G401 (cell line): ENCODE measurements around the gene TRPT1. TPM values are rescaled to one million over a fixed set of nuclear protein-coding genes. Genes with fewer than 3 reads are reported as not detected.
A peak's percentile ranks its signal among the peaks of the same experiment; 100 is the strongest.

Experiments
- DNase-seq: peaks from one replicate; pipeline ENCODE4 v3.0.0-alpha.2; 2015; ENCODE audit warnings: low spot score
- in situ Hi-C: cut with HindIII; loops from 2 replicates; pipeline ENCODE4 v1.10.0; 2016; ENCODE audit warnings: low sequenced_read_pairs, mixed read lengths
- total RNA-seq: library from RNA; depleted of rRNA; stranded (reverse); fragments of >200 nt; shearing (Covaris generic); gene quantifications from 2 replicates; pipeline ENCODE4 v1.2.3, GENCODE V29; 2014; rRNA removed

Gene TRPT1, protein sequence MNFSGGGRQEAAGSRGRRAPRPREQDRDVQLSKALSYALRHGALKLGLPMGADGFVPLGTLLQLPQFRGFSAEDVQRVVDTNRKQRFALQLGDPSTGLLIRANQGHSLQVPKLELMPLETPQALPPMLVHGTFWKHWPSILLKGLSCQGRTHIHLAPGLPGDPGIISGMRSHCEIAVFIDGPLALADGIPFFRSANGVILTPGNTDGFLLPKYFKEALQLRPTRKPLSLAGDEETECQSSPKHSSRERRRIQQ
- 28.9 and 46.2 TPM in 2 replicates for total RNA-seq

DNA sequence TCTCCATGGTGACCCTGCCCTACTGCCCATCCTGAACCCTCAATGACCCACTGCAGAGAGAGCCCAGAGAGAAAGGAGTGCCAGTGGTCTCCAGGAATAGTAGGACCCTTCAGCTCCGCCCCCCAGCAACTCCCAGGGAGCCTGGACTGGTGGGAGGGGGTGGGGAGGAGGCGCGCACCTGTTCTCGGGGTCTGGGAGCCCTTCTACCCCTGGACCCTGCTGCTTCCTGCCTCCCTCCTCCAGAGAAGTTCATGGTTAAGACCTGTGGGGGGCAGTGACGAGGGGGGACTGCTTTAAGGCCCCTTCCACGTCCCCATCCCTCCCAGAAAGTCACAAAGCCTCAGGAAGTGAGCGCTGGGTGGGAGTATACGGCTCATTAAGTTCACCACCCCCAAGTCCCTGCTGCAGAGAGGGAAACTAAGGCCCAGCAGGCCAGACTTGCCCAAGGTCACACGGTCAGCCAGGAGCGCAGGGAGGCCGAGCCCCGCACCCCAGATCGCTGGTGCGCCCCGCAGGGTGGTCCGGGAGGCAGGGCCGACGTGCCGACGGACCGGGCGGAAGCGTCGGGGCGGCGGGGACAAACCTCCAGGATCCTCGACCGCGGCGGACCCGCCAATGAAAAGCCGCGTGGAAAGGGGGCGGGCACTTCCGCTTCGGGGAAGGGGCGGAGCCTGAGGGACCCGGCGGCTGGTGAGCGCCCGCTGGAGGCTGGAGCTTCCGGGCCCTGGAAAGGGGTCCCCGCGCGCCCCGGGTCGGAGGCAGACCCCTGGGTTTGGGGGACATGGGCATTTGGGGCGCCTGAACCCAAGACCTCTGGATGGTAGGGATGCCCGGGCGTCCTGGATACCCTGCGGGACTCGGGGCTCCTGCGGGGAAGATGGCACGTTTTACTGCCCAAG, at the start of gene TRPT1, which contains the start of gene NUDT22:
TRPT1 (minus strand) TSS at position 579 of the 899 bp plus-strand sequence; CDS start at position 253, 326 bp downstream.
NUDT22 (plus strand) TSS at position 667 of the 899 bp plus-strand sequence. CDS start 379 bp downstream, outside the sequence.
- DNase-seq, result peak; percentile 85
- in situ Hi-C loops, result no loop called here

DNA sequence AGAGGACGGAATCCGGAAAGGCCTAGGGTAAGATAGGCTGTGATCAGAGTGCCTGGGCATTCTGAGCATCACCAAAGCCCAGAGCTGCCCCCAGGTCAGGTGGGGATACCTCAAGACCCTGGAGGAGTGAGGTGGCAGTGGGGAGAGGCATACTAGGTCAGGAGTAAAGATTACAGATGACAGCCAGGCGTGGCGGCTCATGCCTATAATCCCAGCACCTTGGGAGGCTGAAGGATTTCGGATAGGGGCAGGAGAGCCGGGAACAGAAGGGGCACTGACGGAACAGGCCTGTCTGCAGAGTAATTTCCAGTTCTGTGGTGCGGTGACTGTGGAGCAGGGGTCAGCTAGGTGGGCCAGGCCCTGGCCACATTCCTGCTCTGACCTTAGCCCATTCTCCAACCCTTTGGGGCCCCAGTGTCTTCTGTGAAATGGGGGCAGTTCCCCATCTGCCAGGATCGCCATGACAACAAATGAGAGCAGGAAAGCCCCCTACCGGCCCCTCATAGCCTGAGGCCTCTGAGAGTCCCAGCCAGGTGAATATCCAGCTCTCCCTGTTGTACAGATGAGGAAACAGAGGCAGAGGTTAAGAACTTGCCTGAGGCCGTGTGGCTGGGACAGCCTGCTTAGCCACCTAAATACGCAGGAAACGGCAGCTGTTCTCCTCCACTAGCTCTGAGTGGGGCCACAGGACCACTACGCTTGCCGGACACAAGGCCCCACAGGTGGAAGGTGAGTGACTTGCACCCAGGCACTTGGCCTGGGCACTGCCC, 49.2 kb upstream of the TRPT1 start:
- no peak for DNase-seq
- in situ Hi-C loops, result loop anchor here (10.0 kb wide), 1 partner anchor 70 kb away; the partner anchor contains the start of gene FERMT3

DNA sequence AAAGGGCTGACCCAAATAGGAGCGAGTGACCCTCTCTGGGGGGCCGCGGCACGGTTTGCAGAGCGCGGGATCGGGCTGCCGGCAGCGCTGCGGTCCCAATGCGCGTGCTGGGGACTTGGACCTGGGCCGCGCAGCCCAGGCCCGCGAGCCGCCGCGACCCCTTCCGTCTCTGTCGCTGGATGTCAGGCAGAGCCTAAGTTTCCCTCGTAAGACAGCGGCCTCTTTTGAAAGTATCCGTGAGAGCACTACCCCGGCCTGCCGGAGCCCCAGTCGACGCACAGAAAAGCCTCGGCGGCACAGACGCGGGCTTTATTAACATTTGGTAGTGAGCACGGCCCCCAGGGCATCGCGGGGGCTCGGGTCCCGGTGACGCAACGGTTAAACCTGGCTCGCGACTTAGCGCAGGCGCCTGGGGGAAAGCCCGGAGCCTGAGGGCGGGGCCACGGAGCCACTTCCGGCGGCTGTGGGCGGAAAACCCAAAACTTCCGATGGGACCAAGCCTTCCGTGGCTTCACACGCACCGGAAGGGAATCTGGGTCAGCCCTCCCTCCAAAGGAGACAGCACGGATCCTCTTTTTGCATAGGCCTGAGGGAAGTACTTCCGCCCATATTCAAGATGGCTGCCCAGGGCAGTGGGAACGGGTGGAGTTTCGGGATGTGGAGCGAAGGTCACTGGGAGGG, 43.7 kb upstream of the TRPT1 start:
- in situ Hi-C loops, result loop anchor here (10.0 kb wide), 1 partner anchor 65 kb away; the partner anchor contains the start of gene FERMT3
- peak; percentile 100 for DNase-seq

DNA sequence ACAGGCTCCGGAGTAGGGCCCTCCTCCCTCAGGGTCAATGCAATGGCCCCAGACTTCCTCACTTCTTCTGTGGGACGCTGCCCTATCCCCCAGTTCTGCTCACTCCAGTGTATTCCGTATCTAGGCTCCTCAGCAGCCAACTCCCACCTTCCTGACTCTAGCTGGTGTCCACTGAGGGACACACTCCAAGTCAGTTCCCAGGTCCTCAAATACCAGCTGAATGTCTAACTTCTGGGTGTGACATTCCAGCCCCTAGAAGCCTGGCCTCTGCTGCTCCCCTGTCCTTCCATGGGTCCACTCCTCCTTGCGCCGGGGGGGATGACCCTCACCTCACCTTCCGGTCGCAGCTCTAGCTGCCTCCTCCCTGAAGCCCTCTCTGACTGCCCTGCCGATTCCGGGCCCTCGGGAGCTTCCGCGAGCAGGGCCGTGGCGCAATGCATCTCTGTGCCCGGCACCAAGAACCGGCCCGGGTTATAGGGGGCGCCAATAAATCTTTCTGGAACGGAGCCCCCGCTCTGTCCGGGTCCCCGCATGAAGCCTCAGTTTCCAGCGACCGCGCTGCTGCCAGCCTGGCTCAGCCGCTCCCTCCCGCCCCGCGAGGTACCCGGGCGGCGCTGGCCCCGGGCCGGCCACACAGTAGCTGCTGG, 43.0 kb upstream of the TRPT1 start:
- in situ Hi-C loops, result no loop called here
- DNase-seq, result peak; percentile 65

DNA sequence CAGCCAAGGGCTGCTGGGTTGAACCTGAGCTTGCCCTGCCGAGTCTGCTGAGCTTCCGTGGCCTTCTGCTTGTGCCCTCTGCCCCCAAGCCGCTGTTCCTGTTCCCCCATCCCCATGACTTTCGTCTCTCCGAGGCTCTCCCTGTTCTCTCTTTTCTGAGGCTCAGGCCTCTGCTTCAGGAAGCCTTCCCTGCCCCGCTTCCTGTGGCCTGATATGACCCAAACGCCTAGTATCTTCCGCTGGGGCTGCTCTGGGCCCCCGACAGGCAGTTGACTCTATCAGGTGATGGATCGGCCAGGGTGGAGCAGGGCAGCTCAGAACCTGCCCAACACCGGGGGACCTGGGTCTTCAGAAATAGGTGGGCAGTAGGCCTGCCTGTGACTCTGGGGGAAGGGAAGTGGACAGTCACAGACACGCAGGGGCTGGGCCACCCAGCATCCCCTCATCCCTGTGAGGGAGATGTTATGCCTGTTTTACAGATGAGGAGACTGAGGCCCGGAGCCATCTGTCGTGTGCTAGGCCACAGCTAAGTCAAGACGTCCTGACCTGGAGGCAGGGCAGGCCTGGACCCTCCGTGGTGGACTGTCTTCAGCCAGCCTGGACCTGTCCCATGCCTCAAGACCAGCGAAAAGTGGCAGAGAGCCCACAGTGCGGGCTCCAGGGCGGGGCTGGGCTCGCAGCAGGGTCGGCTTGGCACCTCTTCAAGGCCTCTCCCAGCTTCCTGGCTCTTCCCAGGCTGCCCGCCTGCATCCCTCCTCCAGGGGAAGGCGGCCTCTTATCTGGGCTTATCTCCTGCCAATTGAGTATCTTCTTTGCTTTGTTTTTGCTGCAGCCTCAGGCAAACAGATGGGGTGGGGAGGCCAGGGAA, 42.3 kb upstream of the TRPT1 start:
- DNase-seq, result no peak
- in situ Hi-C loops, result no loop called here

DNA sequence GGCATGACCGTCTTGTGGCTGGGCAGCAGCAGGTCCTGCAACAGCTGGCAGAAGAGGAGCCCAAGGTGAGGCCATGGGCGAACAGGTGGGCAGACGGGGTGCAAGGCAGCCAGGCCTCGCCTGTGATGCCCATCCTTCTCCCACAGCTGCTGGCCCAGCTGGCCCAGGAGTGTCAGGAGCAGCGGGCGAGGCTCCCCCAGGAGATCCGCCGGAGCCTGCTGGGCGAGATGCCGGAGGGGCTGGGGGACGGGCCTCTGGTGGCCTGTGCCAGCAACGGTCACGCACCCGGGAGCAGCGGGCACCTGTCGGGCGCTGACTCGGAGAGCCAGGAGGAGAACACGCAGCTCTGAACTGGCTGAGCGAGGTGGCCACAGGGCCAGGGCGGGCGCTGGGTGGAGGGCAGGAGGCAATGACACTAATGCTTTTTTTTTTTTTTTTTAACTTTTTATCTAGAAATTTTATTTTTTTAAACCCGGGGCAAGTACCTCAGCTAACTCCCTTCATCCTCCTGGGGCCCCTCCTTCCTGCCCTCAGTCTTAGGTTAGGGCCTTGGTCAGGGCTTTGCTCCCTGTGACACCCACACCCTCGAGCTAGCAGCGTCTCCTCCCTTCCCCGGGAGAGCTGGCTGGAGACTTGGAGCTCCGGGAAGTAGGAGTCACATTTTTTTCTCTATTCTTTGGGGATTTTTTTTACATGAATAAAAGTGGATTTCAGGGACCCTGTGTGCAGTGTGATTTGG, 41.4 kb upstream of the TRPT1 start:
- in situ Hi-C loops, result no loop called here
- DNase-seq, result no peak

DNA sequence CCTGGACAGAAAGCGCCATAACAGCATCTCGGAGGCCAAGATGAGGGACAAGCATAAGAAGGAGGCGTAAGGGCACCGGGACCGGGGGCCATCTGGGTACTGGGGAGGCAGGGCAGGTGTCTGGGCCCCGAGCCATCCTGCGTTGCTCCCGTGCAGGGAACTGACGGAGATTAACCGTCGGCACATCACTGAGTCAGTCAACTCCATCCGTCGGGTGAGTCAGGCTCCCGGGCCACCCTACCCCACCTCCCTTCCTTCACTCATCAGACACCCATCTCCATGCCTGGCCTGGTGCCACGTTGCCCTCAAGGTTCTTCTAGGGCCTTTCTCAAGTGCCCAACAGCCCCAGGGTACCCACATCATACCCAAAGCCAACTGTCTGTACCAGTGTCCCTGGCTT, 40.4 kb upstream of the TRPT1 start:
- in situ Hi-C loops, result no loop called here
- DNase-seq, result no peak

DNA sequence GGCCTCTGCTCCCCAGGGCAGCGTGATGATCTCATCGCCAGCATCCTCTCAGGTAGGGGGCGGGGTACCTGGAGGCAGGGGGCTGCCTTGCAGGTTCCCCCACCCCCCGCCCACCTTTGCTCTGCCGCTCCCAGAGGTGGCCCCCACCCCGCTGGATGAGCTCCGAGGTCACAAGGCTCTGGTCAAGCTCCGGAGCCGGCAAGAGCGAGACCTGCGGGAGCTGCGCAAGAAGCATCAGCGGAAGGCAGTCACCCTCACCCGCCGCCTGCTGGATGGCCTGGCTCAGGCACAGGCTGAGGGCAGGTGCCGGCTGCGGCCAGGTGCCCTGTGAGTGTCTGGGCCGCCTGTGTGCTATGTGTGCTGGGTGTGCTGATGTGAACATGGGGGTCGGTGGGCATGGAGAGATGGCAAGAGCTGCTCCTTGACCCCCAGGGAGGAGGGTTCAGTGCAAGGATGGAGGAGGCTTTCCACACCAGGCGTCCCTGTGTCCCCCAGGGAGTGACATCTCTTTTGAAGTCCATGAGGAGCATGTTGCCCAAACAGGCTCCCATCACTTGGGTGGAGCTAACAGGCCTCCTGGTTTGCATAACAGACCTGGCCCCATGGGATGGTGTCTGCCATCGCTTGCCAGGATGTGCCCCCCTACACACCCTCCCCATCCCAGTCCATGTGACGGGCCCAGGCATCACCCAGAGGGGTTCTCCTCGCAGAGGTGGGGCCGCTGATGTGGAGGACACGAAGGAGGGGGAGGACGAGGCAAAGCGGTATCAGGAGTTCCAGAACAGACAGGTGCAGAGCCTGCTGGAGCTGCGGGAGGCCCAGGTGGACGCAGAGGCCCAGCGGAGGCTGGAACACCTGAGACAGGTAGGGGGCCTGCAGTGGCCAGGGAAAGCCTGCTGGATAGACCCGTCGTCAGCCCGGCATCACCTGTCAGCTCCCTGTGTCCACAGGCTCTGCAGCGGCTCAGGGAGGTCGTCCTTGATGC, 39.5 kb upstream of the TRPT1 start:
- DNase-seq, result no peak
- in situ Hi-C loops, result no loop called here

DNA sequence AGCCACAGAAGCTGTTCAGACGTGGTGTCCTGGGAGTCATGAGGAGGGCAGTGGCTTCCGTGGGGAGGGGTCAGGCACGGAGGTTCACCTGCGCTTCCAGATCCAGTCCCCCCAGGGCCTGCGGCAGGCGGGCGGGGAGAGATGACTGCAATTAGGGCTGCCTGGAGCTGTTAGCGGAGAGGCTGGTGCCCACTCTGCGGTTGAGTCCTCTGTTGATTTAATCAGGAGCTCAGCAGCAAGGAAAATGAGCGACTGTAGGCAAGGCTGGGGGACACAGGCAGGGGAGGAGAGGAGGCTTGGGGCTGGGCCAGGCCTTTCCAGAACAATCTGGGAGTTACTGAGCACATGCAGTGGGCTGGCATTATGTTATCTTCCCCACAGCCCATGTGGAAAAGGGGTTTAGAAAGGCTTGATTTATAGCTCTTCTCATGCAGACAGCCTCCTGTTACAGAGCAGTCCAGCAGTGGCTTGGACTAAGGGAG, 38.4 kb upstream of the TRPT1 start:
- in situ Hi-C loops, result no loop called here
- peak; percentile 35 for DNase-seq

DNA sequence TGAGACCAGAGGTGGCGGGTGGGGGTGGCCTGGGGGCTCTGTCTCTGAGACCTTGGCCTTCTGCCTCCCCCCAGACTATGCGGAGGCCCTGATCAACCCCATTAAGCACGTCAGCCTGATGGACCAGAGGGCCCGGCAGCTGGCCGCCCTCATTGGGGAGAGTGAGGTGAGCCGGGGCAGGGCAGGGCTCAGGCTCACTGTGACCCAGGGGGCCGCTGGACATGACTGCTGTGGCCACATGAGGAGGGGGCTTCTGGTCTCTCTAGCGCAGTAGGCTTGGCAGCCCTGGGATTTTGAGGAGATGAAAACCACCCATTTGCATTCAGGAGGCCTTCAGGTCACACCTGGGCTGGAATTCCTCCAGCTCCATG, 37.9 kb upstream of the TRPT1 start:
- DNase-seq, result no peak
- in situ Hi-C loops, result no loop called here

DNA sequence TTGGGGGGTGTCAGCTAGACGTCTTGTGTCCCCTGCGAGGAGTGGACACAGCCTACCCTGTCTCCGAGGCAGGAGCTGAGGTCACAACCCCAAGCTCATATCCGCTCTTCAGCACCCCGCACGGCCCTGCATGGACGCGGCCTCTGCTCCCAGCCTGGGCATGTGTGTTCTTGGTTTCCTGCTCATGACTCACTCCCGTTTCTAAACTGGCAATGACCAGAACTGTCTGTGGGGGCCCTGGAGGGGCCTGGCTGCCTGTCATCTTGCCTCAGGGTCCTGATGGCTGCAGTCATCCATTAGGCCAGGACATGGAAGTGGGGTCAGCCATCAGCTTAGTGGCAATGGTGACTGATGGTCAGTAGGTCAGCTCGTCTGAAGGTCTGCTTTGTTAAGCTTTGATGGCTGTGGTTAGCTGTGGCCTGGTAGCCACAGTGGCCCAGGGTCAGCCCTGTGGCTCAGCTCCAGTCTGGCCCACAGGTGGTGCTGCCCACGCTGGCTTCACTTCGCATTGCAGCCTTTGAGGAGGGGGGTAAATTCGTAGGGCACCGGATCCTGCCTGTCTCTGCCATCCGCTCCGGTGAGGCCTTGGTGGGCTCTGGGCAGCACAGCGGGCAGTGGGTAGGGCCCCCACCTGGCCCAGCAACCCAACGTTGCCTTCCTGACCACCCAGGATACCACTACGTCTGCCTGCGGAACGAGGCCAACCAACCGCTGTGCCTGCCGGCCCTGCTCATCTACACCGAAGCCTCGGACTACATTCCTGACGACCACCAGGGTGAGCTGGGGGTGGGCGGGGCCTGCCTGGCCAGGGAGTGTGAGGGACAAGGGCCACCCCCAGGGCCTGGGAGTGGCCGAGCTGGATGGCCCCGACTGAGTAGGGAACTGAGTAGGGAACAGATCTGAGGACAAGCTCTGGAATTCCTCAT, 37.3 kb upstream of the TRPT1 start:
- in situ Hi-C loops, result no loop called here
- no peak for DNase-seq

DNA sequence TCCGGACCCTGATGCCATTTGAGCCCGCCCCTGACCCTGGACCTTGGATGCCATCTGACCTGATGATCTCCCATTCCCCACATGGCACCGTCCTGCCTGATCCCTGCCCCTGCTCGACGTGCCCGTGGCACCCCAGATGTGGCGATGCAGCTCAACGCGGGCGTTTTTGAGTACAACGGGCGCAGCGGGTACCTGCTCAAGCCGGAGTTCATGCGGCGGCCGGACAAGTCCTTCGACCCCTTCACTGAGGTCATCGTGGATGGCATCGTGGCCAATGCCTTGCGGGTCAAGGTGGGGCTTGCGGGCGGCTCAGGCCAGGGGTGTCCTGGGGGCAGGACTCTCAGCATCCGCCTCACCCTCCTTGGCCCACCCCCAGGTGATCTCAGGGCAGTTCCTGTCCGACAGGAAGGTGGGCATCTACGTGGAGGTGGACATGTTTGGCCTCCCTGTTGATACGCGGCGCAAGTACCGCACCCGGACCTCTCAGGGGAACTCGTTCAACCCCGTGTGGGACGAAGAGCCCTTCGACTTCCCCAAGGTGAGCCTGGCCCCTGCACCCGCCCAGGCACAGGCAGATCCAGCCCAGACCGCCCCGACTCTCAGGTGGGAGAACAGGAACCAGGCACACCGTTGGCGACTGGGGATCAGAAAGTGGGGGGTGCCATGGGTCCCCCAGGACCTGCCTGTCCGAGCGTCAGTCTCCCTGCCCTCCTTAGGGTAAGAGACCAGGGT, 36.5 kb upstream of the TRPT1 start:
- in situ Hi-C loops, result no loop called here
- no peak for DNase-seq

DNA sequence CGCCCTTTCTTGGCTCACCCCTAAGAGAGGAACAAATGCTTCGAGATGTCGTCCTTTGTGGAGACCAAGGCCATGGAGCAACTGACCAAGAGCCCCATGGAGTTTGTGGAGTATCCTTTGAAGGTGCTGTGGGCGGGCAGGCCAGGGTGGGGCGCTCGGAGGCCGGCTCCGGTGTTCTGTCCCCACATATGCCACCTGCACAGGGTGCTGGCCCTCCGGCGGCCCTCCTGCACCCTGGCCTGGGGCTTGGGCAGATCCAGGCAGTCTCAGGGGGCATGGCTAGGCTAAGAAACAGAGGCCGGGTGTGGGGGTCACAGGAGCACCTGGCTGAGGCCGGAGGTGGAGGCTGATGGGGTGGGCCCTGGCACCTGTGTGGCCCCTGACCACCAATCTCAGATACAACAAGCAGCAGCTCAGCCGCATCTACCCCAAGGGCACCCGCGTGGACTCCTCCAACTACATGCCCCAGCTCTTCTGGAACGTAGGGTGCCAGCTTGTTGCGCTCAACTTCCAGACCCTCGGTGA, 35.6 kb upstream of the TRPT1 start:
- in situ Hi-C loops, result no loop called here
- no peak for DNase-seq

DNA sequence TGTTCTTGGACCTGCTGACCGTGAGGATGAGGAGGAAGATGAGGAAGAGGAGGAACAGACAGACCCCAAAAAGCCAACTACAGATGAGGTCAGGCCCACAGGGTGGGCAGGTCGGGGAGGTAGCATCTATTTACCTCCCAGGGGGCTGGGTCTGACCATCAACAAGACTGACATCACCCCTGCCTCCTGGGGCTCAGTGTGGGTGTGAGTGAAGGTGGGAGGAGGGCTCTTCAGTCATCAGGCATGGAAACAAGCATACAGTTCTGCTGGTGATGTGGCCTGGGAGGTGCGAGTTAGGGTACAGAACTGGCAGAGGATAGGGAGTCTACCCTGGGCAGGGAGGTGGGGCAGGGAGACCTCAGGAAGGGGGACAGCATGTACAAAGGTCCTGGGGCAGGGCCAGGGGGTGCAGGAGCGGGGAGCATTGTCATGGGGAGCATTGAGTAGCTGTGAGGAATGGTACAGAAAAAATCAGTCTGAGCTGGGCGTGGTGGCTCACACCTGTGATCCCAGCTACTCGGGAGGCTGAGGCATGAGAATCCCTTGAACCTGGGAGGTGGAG, 34.2 kb upstream of the TRPT1 start:
- in situ Hi-C loops, result no loop called here
- DNase-seq, result no peak
